ENCODE results near the gene CCDC6.

Gene CCDC6

GRCh38 chr10:59762505-59762904, 143.9 kb downstream of the CCDC6 start:
- no peak for TF ChIP-seq CTCF (conservative IDR thresholded peaks at IDR 0.05; ENCODE audit: low read depth, low read length)

GRCh38 chr10:59757966-59758365, 148.4 kb downstream of the CCDC6 start:
- no peak for TF ChIP-seq CTCF (conservative IDR thresholded peaks at IDR 0.05; ENCODE audit: low read depth, low read length)
- no peak overlapping the region for H3K4me3 ChIP-seq (ENCODE audit: low read depth, low read length)
- DNase-seq (ENCODE audit: low read depth), result peak; percentile 93

More at GRCh38 chr10:59762505-59762904, 143.9 kb downstream of the CCDC6 start:
- no peak for DNase-seq (ENCODE audit: low read depth)
- no peak overlapping the region for H3K4me3 ChIP-seq (ENCODE audit: low read depth, low read length)

- H3K4me3 ChIP-seq (ENCODE audit: low read depth, low read length), result no peak overlapping the region
- DNase-seq (ENCODE audit: low read depth), result peak; percentile 8
- no peak for TF ChIP-seq CTCF (conservative IDR thresholded peaks at IDR 0.05; ENCODE audit: low read depth, low read length)
These were observed 151.4 kb downstream of the CCDC6 start for GRCh38 chr10:59754951-59755350.

- no peak for TF ChIP-seq CTCF (conservative IDR thresholded peaks at IDR 0.05; ENCODE audit: low read depth, low read length)
- DNase-seq (ENCODE audit: low read depth), result no peak
- H3K4me3 ChIP-seq (ENCODE audit: low read depth, low read length), result no peak within 1 kb of the TSS
These were observed 153.1 kb downstream of the CCDC6 start, which contains the start of gene MRLN for GRCh38 chr10:59753267-59753666. TSS of gene MRLN (minus strand) at chr10:59753455.

- no peak overlapping the region for H3K4me3 ChIP-seq (ENCODE audit: low read depth, low read length)
- DNase-seq (ENCODE audit: low read depth), result no peak
- no peak for TF ChIP-seq CTCF (conservative IDR thresholded peaks at IDR 0.05; ENCODE audit: low read depth, low read length)
These were observed 153.9 kb downstream of the CCDC6 start for GRCh38 chr10:59752278-59752940.

GRCh38 chr10:59750155-59750945, 156.0 kb downstream of the CCDC6 start:
- no peak for TF ChIP-seq CTCF (conservative IDR thresholded peaks at IDR 0.05; ENCODE audit: low read depth, low read length)

More at GRCh38 chr10:59750155-59750945, 156.0 kb downstream of the CCDC6 start:
- DNase-seq (ENCODE audit: low read depth), result no peak
- H3K4me3 ChIP-seq (ENCODE audit: low read depth, low read length), result no peak overlapping the region
